Thoracic aorta (tissue), 2 donors: ENCODE measurements around the gene USP33. TPM values are rescaled to one million over a fixed set of nuclear protein-coding genes. Genes with fewer than 3 reads are reported as not detected.

Experiments
- ATAC-seq: fragments of 150-250 bp; one replicate; pipeline ENCODE4 v1.8.0; 2017; ENCODE audit warnings: low read depth; ENCODE audit not compliant: insufficient number of reproducible peaks, low FRiP score
- DNase-seq: peaks from one replicate; pipeline ENCODE4 v3.0.0-alpha.2; 2020; ENCODE audit warnings: low spot score
- H3K27ac ChIP-seq, 2 donors: fragments of 200-600 bp; sonication (generic); 1 replicate in 1 of 2; 2 replicates in 1 of 2; pipeline ENCODE4 v1.5.1; 2016; ENCODE audit warnings: mild to moderate bottlenecking in 2 of 2, moderate library complexity in 2 of 2
- H3K27me3 ChIP-seq: fragments of 200-600 bp; sonication (generic); replicated peaks from 2 replicates; pipeline ENCODE4 v1.6.0; 2016; ENCODE audit warnings: mild to moderate bottlenecking; ENCODE audit not compliant: insufficient read depth
- H3K36me3 ChIP-seq: fragments of 200-600 bp; sonication (generic); one replicate; pipeline ENCODE4 v1.5.1; 2016
- H3K4me1 ChIP-seq, 2 donors: fragments of 200-600 bp; sonication (generic); 1 replicate in 1 of 2; 2 replicates in 1 of 2; pipeline versions ENCODE4 v1.5.1 to v1.6.0; 2016; ENCODE audit warnings: low read depth in 2 of 2, mild to moderate bottlenecking in 1 of 2; ENCODE audit not compliant: control insufficient read depth in 1 of 2
- H3K4me3 ChIP-seq: fragments of 200-600 bp; sonication (generic); 2 replicates; pipeline ENCODE4 v1.5.1; 2016; ENCODE audit warnings: mild to moderate bottlenecking
- H3K9me3 ChIP-seq: fragments of 200-600 bp; sonication (generic); 2 replicates; pipeline ENCODE4 v1.5.1; 2016
- CTCF ChIP-seq: fragments of 200-600 bp; sonication (generic); IDR thresholded peaks from one replicate; pipeline ENCODE4 v1.5.1; 2019; ENCODE audit warnings: antibody characterized with exemption
- total RNA-seq, 2 donors: library from RNA; depleted of rRNA; stranded (reverse); fragments of >200 nt; gene quantifications; one replicate each; pipeline versions ENCODE4 v1.1.0 to v1.2.3, GENCODE V29; 2016

USP33 gene
- 100 to 1,000 TPM in 1 of 2 donors, 10 to 100 TPM in 1; 91.3 to 122 TPM for total RNA-seq

DNA sequence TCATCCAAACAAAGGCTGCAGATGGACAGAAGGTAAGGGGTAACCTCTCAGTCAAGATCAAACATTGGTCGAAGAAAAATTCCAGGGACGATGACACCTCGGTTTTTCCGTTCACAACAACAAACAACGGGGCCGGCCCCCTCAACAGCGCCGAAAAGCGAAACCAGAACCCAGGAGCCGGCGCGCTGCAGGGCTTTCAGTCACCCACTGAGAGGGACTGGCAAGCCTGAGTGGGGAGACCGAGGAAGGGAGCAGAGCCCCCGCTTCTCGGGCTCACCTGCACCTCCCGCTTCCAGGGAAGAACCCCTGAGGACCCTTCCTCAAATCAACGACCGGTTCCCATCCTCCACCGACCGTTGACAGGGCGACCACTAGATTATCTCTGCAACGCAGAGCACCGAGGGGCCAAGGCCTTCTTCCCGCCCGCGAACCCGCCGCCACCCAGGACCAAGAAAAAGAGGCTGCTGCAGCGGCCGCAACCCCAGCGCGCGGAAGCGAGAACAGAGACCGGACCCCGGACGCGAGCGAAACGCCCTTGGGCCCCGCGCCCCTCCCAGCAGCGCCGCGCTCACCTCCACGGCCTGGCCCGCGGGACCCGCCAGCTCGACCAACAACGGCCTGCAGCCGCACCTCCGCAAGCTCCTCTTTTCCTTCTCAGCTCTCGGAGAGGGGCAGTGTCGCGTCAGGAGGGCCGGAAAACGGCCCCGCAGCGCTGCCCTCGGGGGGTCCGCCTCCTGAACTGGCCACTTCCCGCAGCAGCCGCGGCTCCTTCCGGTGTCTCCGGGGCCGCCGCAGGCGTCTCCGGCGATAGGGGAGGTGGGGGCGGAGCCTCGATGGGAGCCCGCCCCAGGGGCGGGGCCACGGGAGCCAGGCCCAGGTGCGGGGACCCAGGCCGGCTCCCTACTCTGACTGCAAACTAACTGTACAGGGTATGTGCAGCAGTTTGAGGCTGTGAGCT lies at the start of gene USP33:
Gene USP33, minus strand, starts transcription at position 782 of the 958 bp plus-strand sequence. CDS start 18,155 bp downstream, outside the sequence.
- Histone ChIP-seq H3K9me3 (no peaks in the 10 kb centered on the region), H3K4me1 (peaks cover 34 to 35% of the 10 kb centered on the region in 2 donors), H3K4me3 (peak within 1 kb of the TSS; percentile 94), H3K36me3 (no peaks in the 10 kb centered on the region), H3K27me3 (no peaks in the 10 kb centered on the region), H3K27ac (peak within 1 kb of the TSS; percentile 85 to 86)
- peak; percentile 63 for ATAC-seq
- TF ChIP-seq CTCF = no peak
- DNase-seq = peak; percentile 33

- no peak for ATAC-seq
- no peak for TF ChIP-seq CTCF
- DNase-seq = no peak
- Histone ChIP-seq H3K27ac (no peak overlapping the region), H3K4me3 (no peak overlapping the region), H3K27me3 (no peaks in the 10 kb centered on the region), H3K9me3 (no peaks in the 10 kb centered on the region), H3K4me1 (peaks cover 8 to 12% of the 10 kb centered on the region in 2 donors), H3K36me3 (peaks cover 13% of the 10 kb centered on the region)
These were observed 43.7 kb upstream of the USP33 start for GRCh38 chr1:77803371-77803770.

- ATAC-seq = no peak
- Histone ChIP-seq H3K4me3 (no peak overlapping the region), H3K9me3 (no peaks in the 10 kb centered on the region), H3K27me3 (no peaks in the 10 kb centered on the region), H3K4me1 (peaks cover 8 to 24% of the 10 kb centered on the region in 2 donors), H3K36me3 (peaks cover 4% of the 10 kb centered on the region), H3K27ac (no peak overlapping the region)
- DNase-seq = no peak
- TF ChIP-seq CTCF = no peak
These were observed 42.4 kb upstream of the USP33 start for GRCh38 chr1:77802026-77802425.

DNA sequence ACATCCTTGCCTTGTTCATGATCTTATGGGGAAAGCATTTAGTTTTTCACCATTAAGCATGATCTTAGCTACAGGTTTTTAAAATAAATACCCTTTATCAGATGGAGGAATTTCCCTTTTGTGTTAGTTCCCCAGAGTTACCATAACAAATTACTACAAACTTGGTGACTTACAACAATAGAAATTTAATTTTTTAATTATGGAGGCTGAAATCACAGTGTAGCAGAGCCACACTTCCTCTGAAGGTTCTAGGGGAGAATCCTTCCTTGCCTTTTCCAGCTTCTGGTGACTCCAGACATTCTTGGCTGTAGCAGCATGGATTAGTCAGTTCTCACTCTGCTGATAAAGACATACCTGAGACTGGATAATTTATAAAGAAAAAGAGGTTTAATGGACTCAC lies 38.3 kb upstream of the USP33 start:
- Histone ChIP-seq H3K36me3 (no peaks in the 10 kb centered on the region), H3K4me3 (no peak overlapping the region), H3K4me1 (peaks cover 8 to 29% of the 10 kb centered on the region in 2 donors), H3K27me3 (no peaks in the 10 kb centered on the region), H3K9me3 (no peaks in the 10 kb centered on the region), H3K27ac (no peak overlapping the region)
- DNase-seq (no peak), ATAC-seq (no peak)
- no peak for TF ChIP-seq CTCF

- no peak overlapping the region for H3K4me3 ChIP-seq
- DNase-seq = no peak
- no peaks in the 10 kb centered on the region for H3K9me3 ChIP-seq
- H3K36me3 ChIP-seq = no peaks in the 10 kb centered on the region
- no peak overlapping the region for H3K27ac ChIP-seq
- peaks cover 8 to 29% of the 10 kb centered on the region in 2 donors for H3K4me1 ChIP-seq
- no peak for TF ChIP-seq CTCF
- H3K27me3 ChIP-seq = no peaks in the 10 kb centered on the region
- no peak for ATAC-seq
These were observed 37.2 kb upstream of the USP33 start for GRCh38 chr1:77796695-77797405.
